GM12874 (cell line): ENCODE data around the gene NAT8L.

ENCODE experiments used
- CTCF ChIP-seq: IDR thresholded peaks from 2 replicates; pipeline ENCODE4 v1.5.1; 2011; ENCODE audit warnings: low read depth, mild to moderate bottlenecking, control low read depth, low read length, moderate library complexity; ENCODE audit not compliant: insufficient read depth

Gene NAT8L

GRCh38 chr4:2069161-2069971 lies 10.2 kb downstream of the NAT8L start:
- TF ChIP-seq CTCF, result no peak

GRCh38 chr4:2069986-2070385 lies 10.9 kb downstream of the NAT8L start:
- TF ChIP-seq CTCF, result no peak

GRCh38 chr4:2070421-2071251 lies 11.5 kb downstream of the NAT8L start:
- TF ChIP-seq CTCF, result no peak

- TF ChIP-seq CTCF, result no peak
Measured at GRCh38 chr4:2071252-2071911, 12.3 kb downstream of the NAT8L start.

GRCh38 chr4:2071912-2072867 lies 13.1 kb downstream of the NAT8L start:
- no peak for TF ChIP-seq CTCF

- TF ChIP-seq CTCF, result no peak
Measured at GRCh38 chr4:2072971-2073807, 14.1 kb downstream of the NAT8L start.
